ENCODE results near the gene FOXP2. TPM values are rescaled to one million over a fixed set of nuclear protein-coding genes. Genes with fewer than 3 reads are reported as not detected.

Gene FOXP2
- total and polyA plus RNA-seq, 2 of the 4 experiments (the other 2 are of a cell fraction), result 0.89 to 1.1 TPM

- no peaks in the 10 kb centered on the region for H4K20me1 ChIP-seq (ENCODE audit: insufficient read depth, low read length)
- dilution Hi-C loops (cut with HindIII; ENCODE audit: low sequenced_read_pairs, unreplicated experiment), result no loop called here
- ChIA-PET CTCF (interaction anchor here (0.6 to 2.2 kb wide), 13 partner anchors 8 to 393 kb away, joined by 3 to 16 read pairs (median 5); partner anchors contain the start of gene FOXP2), POLR2A (ENCODE audit: unreplicated experiment) (no interaction called here)
- H4K8ac ChIP-seq (ENCODE audit: low read depth in 2 of 2, low read length in 2 of 2), result no peak overlapping the region
- H3K79me1 ChIP-seq (ENCODE audit: low read depth in 1 of 2, low read length in 2 of 2), result no peaks in the 10 kb centered on the region
- H2BK5ac ChIP-seq (ENCODE audit: low read depth, low read length, poor library complexity, severe bottlenecking), result no peak overlapping the region
- no peaks in the 10 kb centered on the region for H3K27me3 ChIP-seq (ENCODE audit: control insufficient read depth, insufficient read depth, low read length)
- no peak overlapping the region for H2AK9ac ChIP-seq (replicated peaks; ENCODE audit: low read depth, low read length, poor library complexity)
- DNase-seq, result no peak
- H3K4me1 ChIP-seq (ENCODE audit: control insufficient read depth, insufficient read depth, low read length), result no peaks in the 10 kb centered on the region
- no peak for ATAC-seq (ENCODE audit: low read depth)
- no peak overlapping the region for H3K18ac ChIP-seq (ENCODE audit: low read depth, low read length)
- H2AK5ac ChIP-seq (ENCODE audit: low read depth, low read length), result no peak overlapping the region
- no peak overlapping the region for H3K4ac ChIP-seq (ENCODE audit: low read depth, low read length)
- H2BK15ac ChIP-seq (ENCODE audit: low read depth, low read length), result no peak overlapping the region
- BruUV-seq (replicated peaks), result no TSS peak
- H4K91ac ChIP-seq (ENCODE audit: insufficient read depth, low read depth, low read length), result no peak overlapping the region
- H3K4me3 ChIP-seq (ENCODE audit: insufficient read depth, low read depth, low read length), result no peak overlapping the region
- WGBS, 2 experiments (ENCODE audit: extremely low coverage in 2 of 2, insufficient read length in 1 of 2), result no CpG with 5 or more reads among the region's 2 CpGs
- H2BK120ac ChIP-seq (ENCODE audit: low read depth, low read length), result no peak overlapping the region
- H2BK20ac ChIP-seq (ENCODE audit: low read depth, low read length), result no peak overlapping the region
- H3K27ac ChIP-seq (ENCODE audit: insufficient read depth, low read length), result no peak overlapping the region
- H3K14ac ChIP-seq (replicated peaks; ENCODE audit: low read depth, low read length), result no peak overlapping the region
- no peak overlapping the region for H2AFZ ChIP-seq (replicated peaks; ENCODE audit: low read length, poor library complexity)
- no peaks in the 10 kb centered on the region for H3K9me3 ChIP-seq (ENCODE audit: control insufficient read depth, insufficient read depth, low read length)
- H3K36me3 ChIP-seq (ENCODE audit: control insufficient read depth, insufficient read depth, low read length), result no peaks in the 10 kb centered on the region
- TF ChIP-seq CTCF (conservative IDR thresholded peaks at IDR 0.05; ENCODE audit: low read depth, low read length), result no peak
- no peak for TF ChIP-seq ELK1 (IDR thresholded peaks at IDR 0.05; ENCODE audit: borderline replicate concordance, low read depth, low read length)
- no peak for TF ChIP-seq POLR2A (IDR thresholded peaks at IDR 0.05; ENCODE audit: low read depth, low read length)
- no peak for TF ChIP-seq MAZ (IDR thresholded peaks at IDR 0.05; ENCODE audit: borderline replicate concordance, low read depth, low read length)
- no peak for TF ChIP-seq RFX5 (IDR thresholded peaks at IDR 0.05; ENCODE audit: low read depth, low read length)
- no peak for TF ChIP-seq USF2 (IDR thresholded peaks at IDR 0.05; ENCODE audit: low read depth, low read length)
- TF ChIP-seq RCOR1 (IDR thresholded peaks at IDR 0.05; ENCODE audit: insufficient replicate concordance, low read length), result no peak
- no peak for TF ChIP-seq SMC3 (IDR thresholded peaks at IDR 0.05; ENCODE audit: low read depth, low read length)
- no peak for TF ChIP-seq CHD1 (IDR thresholded peaks at IDR 0.05; ENCODE audit: low read depth, low read length)
- TF ChIP-seq MXI1 (IDR thresholded peaks at IDR 0.05; ENCODE audit: borderline replicate concordance, low read depth, low read length), result no peak
- no peak for TF ChIP-seq MAFK (IDR thresholded peaks at IDR 0.05; ENCODE audit: low read depth, low read length)
- H4K5ac ChIP-seq (ENCODE audit: low read depth, low read length), result no peak overlapping the region
- H3K56ac ChIP-seq (ENCODE audit: extremely low read depth, insufficient read depth, low read length), result no peak overlapping the region
- no peak overlapping the region for H3K4me2 ChIP-seq (ENCODE audit: low read depth, low read length)
- no peak overlapping the region for H3K23ac ChIP-seq (ENCODE audit: low read depth, low read length)
- no peaks in the 10 kb centered on the region for H3K9me1 ChIP-seq (ENCODE audit: insufficient read depth, low read length)
- in situ Hi-C loops (cut with MboI; ENCODE audit: low sequenced_read_pairs), result no loop called here
- no peak overlapping the region for H3K9ac ChIP-seq (ENCODE audit: low read depth, low read length)
- intact Hi-C loops (cut with micrococcal nuclease), result loop anchor here (1.0 to 5.0 kb wide), 4 partner anchors 111 to 1426 kb away; no protein-coding TSS in a partner anchor
These were observed 11.8 kb downstream of the FOXP2 start for GRCh38 chr7:114426382-114426781.

Data from IMR-90 (cell line).